Endothelial cell of umbilical vein (primary cell): ENCODE measurements around the gene YWHAG. TPM values are rescaled to one million over a fixed set of nuclear protein-coding genes. Genes with fewer than 3 reads are reported as not detected.
A peak's percentile ranks its signal among the peaks of the same experiment; 100 is the strongest.

ENCODE experiments used
- BruUV-seq: library from RNA; stranded (reverse); fragments of 400-500 nt; replicated peaks from 2 replicates; lab custom pipeline; 2021; lab: Mats Ljungman, UMichigan
- CTCF ChIA-PET: fragments of 300-600, 350-600 bp; sonication (Branson Sonifier 250); formaldehyde crosslinking; loops from one replicate; lab custom pipeline; 2021; ENCODE audit warnings: antibody characterized with exemption, inconsistent platforms; lab: Charles Lee
- POLR2A ChIA-PET: fragments of 300-600, 350-600 bp; sonication (Branson Sonifier 250); formaldehyde crosslinking; loops from one replicate; lab custom pipeline; 2021; ENCODE audit warnings: antibody characterized with exemption, inconsistent platforms; lab: Charles Lee
- DNase-seq: peaks from one replicate; pipeline ENCODE4 v3.0.0-alpha.2; 2011; ENCODE audit warnings: low read depth, low spot score
- FAIRE-seq: peaks from 2 replicates; lab custom pipeline; 2011; peaks lifted over from hg19 to GRCh38; lab: Jason Lieb, UNC
- H2AFZ ChIP-seq: 2 replicates; pipeline ENCODE4 v1.6.0; 2012; ENCODE audit warnings: low read depth, low read length, control low read depth, inconsistent platforms
- H3K27ac ChIP-seq: 2 replicates; pipeline ENCODE4 v1.5.1; 2011; ENCODE audit warnings: low read depth, mild to moderate bottlenecking, control low read depth, low read length, moderate library complexity; ENCODE audit not compliant: insufficient read depth
- H3K27me3 ChIP-seq, 2 experiments: 2 replicates each; pipeline versions ENCODE4 v1.6.0 to v1.6.1; 2011; ENCODE audit warnings: low read length in 2 of 2, mixed read lengths in 1 of 2; ENCODE audit not compliant: control insufficient read depth in 2 of 2, insufficient read depth in 2 of 2
- H3K36me3 ChIP-seq, 2 experiments: 2 replicates in 1 of 2; 3 replicates in 1 of 2; pipeline ENCODE4 v1.5.1; 2011; ENCODE audit warnings: low read length in 2 of 2, mild to moderate bottlenecking in 1 of 2, moderate library complexity in 1 of 2; ENCODE audit not compliant: control insufficient read depth in 2 of 2, insufficient read depth in 2 of 2; ENCODE audit errors: extremely low read depth in 1 of 2
- H3K4me1 ChIP-seq: 3 replicates; pipeline ENCODE4 v1.5.1; 2011; ENCODE audit warnings: mild to moderate bottlenecking, low read length; ENCODE audit not compliant: control insufficient read depth, insufficient read depth; ENCODE audit errors: extremely low read depth
- H3K4me2 ChIP-seq: 2 replicates; pipeline ENCODE4 v1.6.1; 2011; ENCODE audit warnings: low read length, control low read depth, mixed read lengths; ENCODE audit not compliant: insufficient read depth
- H3K4me3 ChIP-seq, 3 experiments: fragments of 200-600 bp in 1 of 3; sonication (generic), shearing (Covaris generic) in 1 of 3; replicated peaks in 1 of 3; 2 replicates each; pipeline ENCODE4 v1.5.1; 2011 to 2016; ENCODE audit warnings: control low read depth in 3 of 3, low read length in 3 of 3, mild to moderate bottlenecking in 2 of 3, inconsistent platforms in 1 of 3, low read depth in 1 of 3, moderate library complexity in 1 of 3; ENCODE audit not compliant: insufficient read depth in 1 of 3
- H3K79me2 ChIP-seq: 2 replicates; pipeline ENCODE4 v1.6.0; 2012; ENCODE audit warnings: low read length, inconsistent platforms; ENCODE audit not compliant: control insufficient read depth, insufficient read depth
- H3K9ac ChIP-seq: replicated peaks from 2 replicates; pipeline ENCODE3; 2011; ENCODE audit warnings: low read length, control low read depth; ENCODE audit not compliant: insufficient read depth; ENCODE audit errors: extremely low read depth
- H3K9me1 ChIP-seq: replicated peaks from 3 replicates; pipeline ENCODE4 v1.6.0; 2011; ENCODE audit warnings: mild to moderate bottlenecking, low read length; ENCODE audit not compliant: control insufficient read depth, insufficient read depth; ENCODE audit errors: extremely low read depth
- H3K9me3 ChIP-seq: replicated peaks from 2 replicates; pipeline ENCODE4 v1.5.1; 2012; ENCODE audit warnings: low read length, inconsistent platforms; ENCODE audit not compliant: control insufficient read depth, insufficient read depth
- H4K20me1 ChIP-seq: replicated peaks from 2 replicates; pipeline ENCODE3; 2011; ENCODE audit warnings: mild to moderate bottlenecking, low read length; ENCODE audit not compliant: control insufficient read depth, insufficient read depth; ENCODE audit errors: extremely low read depth
- CTCF ChIP-seq, 2 donors: IDR thresholded peaks; 1 replicate in 1 of 2; 2 replicates in 1 of 2; pipeline ENCODE4 v1.5.1; 2011; ENCODE audit warnings: low read length in 2 of 2, mild to moderate bottlenecking in 2 of 2, moderate library complexity in 2 of 2, control low read depth in 1 of 2, inconsistent platforms in 1 of 2, low read depth in 1 of 2; ENCODE audit not compliant: insufficient read depth in 1 of 2; ENCODE audit errors: extremely low read depth in 1 of 2
- EZH2 ChIP-seq: IDR thresholded peaks from 2 replicates; pipeline ENCODE4 v1.6.1; 2012; ENCODE audit warnings: borderline replicate concordance, low read depth, mild to moderate bottlenecking, moderate library complexity, low read length, inconsistent platforms; ENCODE audit not compliant: severe bottlenecking
- FOS ChIP-seq: IDR thresholded peaks from 2 replicates; pipeline ENCODE4 v1.6.1; 2011; ENCODE audit warnings: mild to moderate bottlenecking, low read length, moderate library complexity, borderline replicate concordance; ENCODE audit not compliant: insufficient read depth
- GATA2 ChIP-seq: IDR thresholded peaks from 2 replicates; pipeline ENCODE4 v1.7.0; 2011; ENCODE audit warnings: low read depth, mild to moderate bottlenecking, moderate library complexity, mixed read lengths, low read length; ENCODE audit not compliant: insufficient read length, insufficient read depth
- JUN ChIP-seq: IDR thresholded peaks from 2 replicates; pipeline ENCODE4 v1.6.1; 2011; ENCODE audit warnings: borderline replicate concordance, low read depth; ENCODE audit not compliant: insufficient read length, insufficient read depth
- MAX ChIP-seq: IDR thresholded peaks from 2 replicates; pipeline ENCODE4 v1.6.1; 2011; ENCODE audit not compliant: insufficient read depth, insufficient read length
- MYC ChIP-seq: IDR thresholded peaks from one replicate; pipeline ENCODE4 v1.6.1; 2011; ENCODE audit warnings: mild to moderate bottlenecking, low read depth, low read length
- POLR2A ChIP-seq: IDR thresholded peaks from 2 replicates; pipeline ENCODE4 v1.6.1; 2012; ENCODE audit warnings: low read depth, mild to moderate bottlenecking, control low read depth, low read length
- dilution Hi-C: fragments of 300-500 bp; cut with MboI; formaldehyde crosslinking; loops from one replicate; pipeline ENCODE4 v1.15.0; 2019; ENCODE audit warnings: low sequenced_read_pairs; ENCODE audit not compliant: extremely low pct_ligation_motif_present
- intact Hi-C: fragments of 100-400 bp; cut with micrococcal nuclease; formaldehyde crosslinking; loops from one replicate; pipeline ENCODE4 v1.10.0; 2022
- polyA plus RNA-seq, 4 experiments: library from polyadenylated mRNA; depleted of rRNA in 3 of 4; stranded (reverse) in 3 of 4; unstranded in 1 of 4; fragments of >200 nt; gene quantifications; 2 replicates each; pipeline versions ENCODE4 v1.2.1 to v1.2.3, GENCODE V29; 2011 to 2012; ENCODE audit warnings: missing spikeins in 1 of 4
- total RNA-seq: library from RNA; stranded (reverse); gene quantifications from 2 replicates; pipeline ENCODE4 v1.2.3, GENCODE V29; 2021

The YWHAG gene
- total and polyA plus RNA-seq, 2 donors (not counting 3 experiments of a cell fraction or from before 2014, with no cell fraction given), result 55.6 to 205 TPM

GRCh38 chr7:76356823-76357222 is 2.0 kb downstream of the YWHAG start:
- peak; percentile 59 for DNase-seq
- Histone ChIP-seq H4K20me1 (peaks cover 28% of the 10 kb centered on the region), H3K79me2 (peaks cover 69% of the 10 kb centered on the region), H2AFZ (no peak overlapping the region), H3K4me3 (peak overlapping the region; percentile 91 to 100 (median 100)), H3K27me3 (no peaks in the 10 kb centered on the region), H3K9me1 (no peaks in the 10 kb centered on the region), H3K36me3 (peaks cover 0 to 5% of the 10 kb centered on the region in 2 experiments), H3K4me2 (peak overlapping the region; percentile 96), H3K9me3 (no peaks in the 10 kb centered on the region), H3K9ac (peak overlapping the region; percentile 96), H3K27ac (peak overlapping the region; percentile 92), H3K4me1 (peaks cover 27% of the 10 kb centered on the region)
- BruUV-seq, result no TSS peak
- CTCF ChIA-PET, result no interaction called here
- POLR2A ChIA-PET, result no interaction called here
- FAIRE-seq, result peak; percentile 24
- intact Hi-C loops, result no loop called here
- dilution Hi-C loops, result no loop called here
- TF ChIP-seq FOS (no peak), EZH2 (no peak), MAX (no peak), POLR2A (no peak), GATA2 (no peak), CTCF (IDR thresholded peaks at IDR 0.05; ENCODE audit: extremely low read depth in 1 of 2, insufficient read depth in 1 of 2, low read depth in 1 of 2, low read length in 2 of 2) (no peak), JUN (no peak), MYC (no peak)
